Hematopoietic multipotent progenitor cell treated with erythropoietin and hydrocortisone succinate and interleukin-3 and kit ligand, for 8 days (in vitro differentiated cells): ENCODE data around the gene KIAA0753.

Source experiments
- DNase-seq: peaks from one replicate; pipeline ENCODE4 v3.0.0-alpha.2; 2015

KIAA0753 gene

GRCh38 chr17:6545291-6545690, 95.2 kb downstream of the KIAA0753 start:
- no peak for DNase-seq

GRCh38 chr17:6544011-6544370, 96.5 kb downstream of the KIAA0753 start:
- no peak for DNase-seq

- no peak for DNase-seq
Observed at GRCh38 chr17:6543079-6544010, 97.2 kb downstream of the KIAA0753 start.

GRCh38 chr17:6542577-6542976, 97.9 kb downstream of the KIAA0753 start:
- no peak for DNase-seq

DNA sequence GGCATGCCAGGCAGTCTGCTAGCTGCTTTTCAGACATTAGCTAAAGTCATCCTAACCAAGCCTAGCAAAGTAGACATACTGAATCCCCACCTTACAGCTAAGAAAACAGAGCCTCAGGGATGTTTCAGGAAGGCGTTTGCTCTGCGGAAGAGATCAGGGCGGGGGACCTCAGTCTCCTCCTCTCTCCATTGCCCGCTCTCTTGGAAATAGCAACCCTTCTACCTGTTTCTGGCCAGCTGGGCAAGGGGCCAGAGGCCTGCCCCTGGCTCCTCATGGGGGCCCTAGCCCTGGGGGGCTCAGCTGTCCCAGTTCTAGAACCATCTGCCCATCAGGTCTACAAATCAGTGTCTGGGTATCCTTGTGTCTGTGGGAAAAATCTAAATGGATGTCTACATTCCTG, 98.6 kb downstream of the KIAA0753 start:
- no peak for DNase-seq

GRCh38 chr17:6539871-6540270, 100.6 kb downstream of the KIAA0753 start:
- no peak for DNase-seq

DNA sequence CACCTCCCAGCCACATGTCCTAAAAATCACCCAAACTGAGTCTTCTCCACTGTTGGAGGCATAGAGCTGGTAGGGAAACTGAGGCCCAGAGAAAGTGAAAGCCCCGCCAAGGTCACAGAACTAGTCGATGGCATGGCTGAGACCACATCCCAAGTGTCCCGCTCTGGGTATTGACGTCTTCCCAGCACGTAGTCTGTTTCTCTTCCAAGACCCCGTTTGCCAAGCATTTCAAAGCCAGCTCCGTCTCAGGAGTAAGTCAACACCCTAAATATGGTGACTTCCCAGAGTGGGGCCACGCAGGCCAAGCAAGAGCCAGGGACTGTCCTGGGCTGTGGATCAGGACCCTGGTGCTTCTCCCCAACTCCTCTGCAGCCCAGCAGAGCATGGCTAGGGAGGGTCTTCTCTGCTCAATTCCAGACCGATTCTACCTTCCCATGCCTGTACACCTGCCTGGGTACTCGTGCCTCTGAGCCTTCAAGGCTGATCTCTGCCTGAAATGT, 103.9 kb downstream of the KIAA0753 start:
- DNase-seq, result no peak

- DNase-seq, result no peak
Observed at GRCh38 chr17:6536053-6536452, 104.5 kb downstream of the KIAA0753 start.

DNA sequence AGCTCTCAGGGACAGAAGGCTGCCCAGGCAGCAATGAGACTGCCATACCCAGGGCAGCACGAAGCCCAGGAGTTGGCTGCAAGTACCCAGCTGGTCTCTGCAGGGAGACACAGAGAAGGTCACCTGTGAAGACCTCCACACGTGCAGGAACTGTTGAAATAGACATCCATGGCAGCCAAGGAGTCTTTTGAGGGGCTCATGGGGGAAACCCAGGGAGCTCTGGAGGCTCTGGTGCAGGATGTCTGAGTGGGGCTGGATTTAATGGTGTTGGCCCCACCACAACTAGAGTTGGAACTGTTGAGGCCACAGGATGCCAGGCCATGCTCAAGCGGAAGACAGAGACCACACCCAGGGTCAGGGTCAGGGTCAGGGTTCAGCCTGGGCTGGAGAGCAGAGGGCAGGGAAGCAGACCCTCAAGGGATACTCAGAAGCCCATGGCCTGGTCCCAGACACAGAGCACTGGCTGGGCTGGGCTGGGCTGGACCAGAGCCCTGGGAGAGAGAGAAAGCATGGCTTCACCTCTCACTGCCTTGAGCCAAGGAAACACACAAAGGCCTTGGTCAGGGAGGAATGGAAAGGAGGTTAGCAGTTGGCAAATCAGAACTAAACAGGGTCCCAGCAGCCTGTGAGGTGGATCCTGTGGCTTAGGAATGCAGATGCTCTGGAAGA, 105.5 kb downstream of the KIAA0753 start:
- no peak for DNase-seq

DNA sequence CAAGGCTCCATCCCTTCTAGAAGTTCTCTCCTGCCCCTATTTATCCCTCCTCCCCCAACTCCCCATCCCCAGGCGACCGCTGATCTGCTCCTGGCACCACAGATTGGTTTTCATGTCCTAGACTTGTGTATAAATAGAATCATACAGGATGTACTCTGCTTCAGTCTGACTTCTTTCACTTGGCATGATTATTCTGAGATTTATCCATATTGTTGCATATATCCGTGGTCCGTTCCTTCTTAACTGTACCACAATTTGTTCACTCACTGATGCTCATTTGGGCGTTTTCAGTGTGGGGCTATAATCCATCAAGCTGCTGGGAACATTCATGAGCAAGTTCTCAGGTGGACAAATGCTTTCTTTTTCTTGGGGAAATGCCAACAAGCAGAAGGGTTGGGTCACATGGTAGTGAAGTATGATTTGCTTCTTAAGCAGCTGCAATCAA, 108.0 kb downstream of the KIAA0753 start:
- no peak for DNase-seq

GRCh38 chr17:6531575-6531974, 108.9 kb downstream of the KIAA0753 start:
- DNase-seq, result no peak

GRCh38 chr17:6530324-6530920, 110.1 kb downstream of the KIAA0753 start:
- DNase-seq, result no peak

GRCh38 chr17:6528557-6528956, 112.0 kb downstream of the KIAA0753 start:
- DNase-seq, result no peak
